Measurements from ENCODE around the gene ADAM8.

DNA sequence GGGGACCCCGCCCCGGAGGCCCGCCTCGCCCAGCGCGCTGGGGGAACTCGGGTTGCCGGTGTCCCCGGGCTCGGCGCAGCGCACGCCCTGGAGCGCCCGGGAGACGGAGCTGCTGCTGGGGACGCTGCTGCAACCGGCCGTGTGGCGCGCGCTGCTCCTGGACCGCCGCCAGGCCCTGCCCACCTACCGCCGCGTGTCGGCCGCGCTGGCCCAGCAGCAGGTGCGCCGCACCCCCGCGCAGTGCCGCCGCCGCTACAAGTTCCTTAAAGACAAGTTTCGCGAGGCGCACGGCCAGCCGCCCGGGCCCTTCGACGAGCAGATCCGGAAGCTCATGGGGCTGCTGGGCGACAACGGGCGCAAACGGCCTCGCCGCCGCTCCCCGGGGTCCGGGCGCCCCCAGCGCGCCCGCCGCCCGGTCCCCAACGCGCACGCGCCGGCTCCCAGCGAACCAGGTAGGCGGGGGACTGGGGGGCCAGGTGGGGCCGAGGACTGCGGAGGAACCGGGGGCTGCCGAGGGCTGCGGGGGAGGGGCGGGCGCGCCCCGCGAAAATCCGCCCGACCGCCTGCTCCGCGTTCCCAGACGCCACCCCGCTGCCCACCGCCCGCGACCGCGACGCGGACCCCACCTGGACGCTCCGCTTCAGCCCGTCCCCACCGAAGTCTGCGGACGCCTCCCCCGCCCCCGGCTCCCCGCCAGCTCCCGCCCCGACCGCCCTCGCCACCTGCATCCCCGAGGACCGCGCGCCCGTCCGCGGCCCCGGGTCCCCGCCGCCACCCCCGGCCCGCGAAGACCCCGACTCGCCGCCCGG is 46.1 kb downstream of the ADAM8 start:
- TF ChIP-seq CTCF (IDR thresholded peaks at IDR 0.05): no peak
- no peak for TF ChIP-seq POLR2A (IDR thresholded peaks at IDR 0.05)
